ENCODE data around the gene H2AZ2.
"Not testable (repeated sequence)": the region's sequence is repeated elsewhere in the genome, so short reads cannot be mapped to it uniquely, and the experiment has no call there.

H2AZ2 gene

GRCh38 chr7:44871918-44872317 lies 24.0 kb upstream of the H2AZ2 start:
- DNase-seq (ENCODE audit: extremely low read depth in 1 of 2, low read depth in 1 of 2): not testable (repeated sequence)

DNA sequence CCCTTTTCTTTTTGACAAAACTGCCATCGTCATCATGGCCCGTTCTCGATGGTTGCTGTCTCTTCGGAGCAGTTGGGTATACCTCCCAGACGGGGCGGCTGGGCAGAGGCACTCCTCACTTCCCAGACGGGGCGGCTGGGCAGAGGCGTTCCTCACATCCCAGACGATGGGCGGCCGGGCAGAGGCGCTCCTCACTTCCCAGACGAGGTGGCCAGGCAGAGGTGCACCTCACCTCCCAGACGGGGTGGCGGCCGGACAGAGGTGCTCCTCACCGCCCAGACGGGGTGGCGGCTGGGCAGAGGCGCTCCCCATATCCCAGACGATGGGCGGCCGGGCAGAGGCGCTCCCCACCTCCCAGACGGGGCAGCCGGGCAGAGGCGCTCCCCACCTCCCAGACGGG lies 22.9 kb upstream of the H2AZ2 start:
- not testable (repeated sequence) for DNase-seq (ENCODE audit: extremely low read depth in 1 of 2, low read depth in 1 of 2)

DNA sequence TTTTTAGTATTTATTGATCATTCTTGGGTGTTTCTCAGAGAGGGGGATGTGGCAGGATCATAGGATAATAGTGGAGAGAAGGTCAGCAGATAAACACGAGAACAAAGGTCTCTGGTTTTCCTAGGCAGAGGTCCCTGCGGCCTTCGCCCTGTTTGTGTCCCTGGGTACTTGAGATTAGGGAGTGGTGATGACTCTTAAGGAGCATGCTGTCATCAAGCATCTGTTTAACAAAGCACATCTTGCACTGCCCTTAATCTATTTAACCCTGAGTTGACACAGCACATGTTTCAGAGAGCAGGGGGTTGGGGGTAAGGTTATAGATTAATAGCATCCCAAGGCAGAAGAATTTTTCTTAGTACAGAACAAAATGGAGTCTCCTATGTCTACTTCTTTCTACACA lies 22.4 kb upstream of the H2AZ2 start:
- DNase-seq (ENCODE audit: extremely low read depth in 1 of 2, low read depth in 1 of 2): not testable (repeated sequence)

DNA sequence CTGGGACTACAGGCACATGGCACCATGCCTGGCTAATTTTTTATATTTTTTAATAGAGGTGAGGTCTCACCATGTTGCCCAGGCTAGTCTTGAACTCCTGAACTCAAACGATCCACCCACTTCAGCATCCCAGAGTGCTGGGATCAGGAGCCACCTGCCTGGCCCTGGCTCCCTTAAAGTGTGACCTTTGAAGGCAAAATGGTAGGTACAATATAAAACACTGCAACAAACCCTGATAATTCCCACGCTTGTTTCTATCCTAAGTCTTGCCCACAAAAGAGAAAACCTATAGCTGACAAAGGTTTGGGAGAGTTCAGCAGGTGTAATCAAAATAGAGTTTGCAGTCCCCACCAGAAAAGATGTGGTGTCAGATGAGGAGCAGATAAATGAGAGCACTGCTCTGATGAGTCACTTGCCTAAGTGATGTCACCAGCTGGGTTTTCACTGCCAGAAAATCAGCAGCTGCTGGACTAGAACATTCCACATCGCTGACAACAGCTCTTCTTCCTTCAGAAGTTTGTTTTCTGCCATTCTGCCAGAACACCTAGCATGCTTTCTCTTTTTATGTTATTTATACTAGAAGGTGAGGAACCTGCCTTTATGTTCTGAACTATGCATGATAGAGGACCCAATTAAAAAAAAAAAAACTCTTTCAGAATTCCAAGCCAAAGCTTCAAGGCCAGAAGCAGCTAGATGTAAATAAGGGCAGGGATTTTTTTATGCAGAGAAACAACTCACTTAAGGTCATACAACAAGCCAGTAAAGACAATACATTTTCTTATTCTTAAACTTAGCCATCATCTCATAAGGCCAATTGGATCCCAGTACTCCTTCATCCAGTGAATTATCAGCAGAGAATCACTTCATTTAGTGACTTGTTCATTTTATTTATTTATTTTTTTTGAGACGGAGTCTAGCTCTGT lies 19.4 kb upstream of the H2AZ2 start:
- DNase-seq (ENCODE audit: extremely low read depth in 1 of 2, low read depth in 1 of 2): peak in 1 of 2 donors; percentile 25

GRCh38 chr7:44861949-44862348 lies 14.1 kb upstream of the H2AZ2 start:
- not testable (repeated sequence) for DNase-seq (ENCODE audit: extremely low read depth in 1 of 2, low read depth in 1 of 2)

- no peak for DNase-seq (ENCODE audit: extremely low read depth in 1 of 2, low read depth in 1 of 2)
These were observed 10.3 kb upstream of the H2AZ2 start for GRCh38 chr7:44858161-44858560.

GRCh38 chr7:44854644-44855364 lies 6.9 kb upstream of the H2AZ2 start:
- DNase-seq (ENCODE audit: extremely low read depth in 1 of 2, low read depth in 1 of 2): no peak

DNA sequence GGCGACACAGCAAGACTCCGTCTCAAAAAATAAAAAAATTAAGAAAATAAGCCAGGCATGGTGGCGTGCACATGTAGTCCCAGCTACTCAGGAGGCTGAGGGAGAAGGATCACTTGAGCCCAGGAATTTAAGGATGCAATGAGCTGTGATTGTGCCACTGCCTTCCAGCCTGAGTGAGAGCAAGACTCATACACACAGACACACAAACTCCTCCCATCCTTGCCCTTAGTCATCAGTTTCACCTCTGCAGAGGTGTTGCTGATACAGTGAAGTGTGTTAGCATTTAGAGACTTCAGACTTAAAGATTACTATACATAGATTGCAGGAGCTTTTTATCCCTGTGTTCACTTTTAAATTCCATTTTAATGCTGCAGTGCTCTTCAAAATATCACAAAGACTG lies 5.5 kb upstream of the H2AZ2 start:
- DNase-seq (ENCODE audit: extremely low read depth in 1 of 2, low read depth in 1 of 2): peak in 1 of 2 donors; percentile 20

GRCh38 chr7:44852590-44852989 lies 4.7 kb upstream of the H2AZ2 start:
- no peak for DNase-seq (ENCODE audit: extremely low read depth in 1 of 2, low read depth in 1 of 2)

GRCh38 chr7:44849885-44850544 lies 2.1 kb upstream of the H2AZ2 start:
- DNase-seq (ENCODE audit: extremely low read depth in 1 of 2, low read depth in 1 of 2): no peak

DNA sequence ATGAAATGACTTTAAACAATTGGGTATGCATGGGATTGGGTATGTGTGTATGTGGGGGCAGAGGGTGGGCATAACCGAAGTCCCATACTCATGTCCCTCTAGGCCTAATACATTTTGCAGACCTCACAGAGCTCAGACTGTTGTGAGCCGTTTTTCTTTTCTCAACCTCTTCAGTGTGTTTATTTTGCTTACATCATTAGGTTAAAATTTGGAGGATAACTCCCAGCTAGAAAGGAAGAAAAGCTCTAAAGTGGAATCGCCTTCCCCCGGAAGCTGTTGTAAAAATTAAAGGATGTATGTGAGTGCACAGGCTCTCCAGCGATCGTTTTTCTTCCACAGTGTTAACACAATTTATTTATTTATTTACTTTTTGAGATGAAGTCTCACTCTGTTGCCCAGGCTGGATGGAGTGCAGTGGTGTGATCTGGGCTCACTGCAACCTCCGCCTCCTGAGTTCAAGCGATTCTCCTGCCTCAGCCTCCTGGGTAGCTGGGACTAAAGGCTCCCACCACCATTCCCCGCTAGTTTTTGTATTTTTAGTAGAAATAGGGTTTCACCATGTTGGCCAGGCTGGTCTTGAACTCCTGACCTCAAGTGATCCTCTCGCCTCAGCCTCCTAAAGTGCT lies 1.5 kb upstream of the H2AZ2 start:
- no peak for DNase-seq (ENCODE audit: extremely low read depth in 1 of 2, low read depth in 1 of 2)

DNA sequence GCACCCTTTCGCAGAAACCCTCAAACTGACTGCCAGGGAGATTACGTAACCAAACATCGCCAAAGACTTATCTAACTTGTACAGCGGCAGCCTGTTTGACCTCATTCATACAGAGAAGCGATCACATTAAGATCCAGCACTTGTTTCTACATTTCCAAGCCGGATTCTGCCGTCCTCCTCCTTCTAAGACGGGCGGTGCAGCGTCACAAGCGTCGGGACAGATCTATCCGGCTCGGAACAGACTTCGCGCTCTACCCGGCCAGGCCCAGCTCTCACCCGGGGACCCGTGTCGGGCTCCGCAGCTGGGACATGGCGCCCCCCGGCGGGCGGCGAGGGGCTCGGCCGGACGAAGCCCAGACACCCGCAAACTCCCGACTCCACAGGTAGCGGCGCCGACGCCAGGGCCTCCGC lies 373 bp downstream of the H2AZ2 start:
- peak; percentile 65 to 67 for DNase-seq (ENCODE audit: extremely low read depth in 1 of 2, low read depth in 1 of 2)

DNA sequence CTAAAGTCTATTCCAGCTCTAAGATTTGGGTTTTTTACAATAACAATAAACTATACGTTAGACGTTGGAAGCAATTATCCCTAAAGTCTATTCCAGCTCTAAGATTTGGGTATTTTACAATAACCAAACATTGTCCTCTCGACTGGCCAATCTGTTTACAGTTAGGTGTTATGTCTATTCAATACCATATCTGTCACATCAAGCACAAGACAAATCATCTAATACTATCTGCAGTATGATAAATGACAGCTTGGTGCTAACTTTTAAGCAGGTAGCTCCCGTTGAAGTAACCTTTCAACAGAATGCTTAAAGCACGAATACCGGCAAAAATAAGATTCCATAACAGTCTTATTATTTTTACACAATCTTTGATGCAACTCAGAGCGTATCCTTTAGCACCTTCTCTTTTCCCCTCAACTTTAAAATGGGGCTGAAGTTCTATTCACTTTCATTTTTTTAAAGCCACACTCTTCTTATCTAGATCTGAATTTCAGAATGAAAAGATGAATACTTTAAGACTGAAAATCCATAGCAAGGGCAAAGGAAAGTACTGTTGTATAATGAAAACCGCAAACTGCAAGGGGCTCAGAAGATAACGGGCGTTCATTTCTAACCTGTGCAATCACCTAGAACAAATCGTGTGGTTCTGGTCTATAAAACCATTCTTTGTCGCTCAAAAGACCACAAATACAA lies 925 bp downstream of the H2AZ2 start:
- DNase-seq (ENCODE audit: extremely low read depth in 1 of 2, low read depth in 1 of 2): no peak

GRCh38 chr7:44846390-44846789 lies 1.5 kb downstream of the H2AZ2 start:
- DNase-seq (ENCODE audit: extremely low read depth in 1 of 2, low read depth in 1 of 2): not testable (repeated sequence)

DNA sequence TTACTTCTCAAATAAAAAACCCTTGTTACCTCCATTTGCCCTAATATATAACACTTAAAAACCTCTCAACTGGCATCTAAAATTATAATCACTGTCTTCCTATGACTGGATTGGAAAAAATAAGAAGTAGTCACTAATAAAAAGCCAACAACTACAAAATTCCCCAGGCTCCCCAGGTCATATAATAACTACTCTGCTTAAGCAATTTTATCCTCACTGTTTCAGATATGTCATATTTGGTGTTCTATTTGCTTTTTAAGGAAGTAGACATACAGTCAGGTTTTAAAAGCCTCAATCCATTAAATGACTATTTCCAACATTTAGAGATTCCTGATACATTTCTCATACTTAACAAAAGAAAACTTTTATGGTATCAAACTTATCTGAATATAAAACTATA lies 2.4 kb downstream of the H2AZ2 start:
- DNase-seq (ENCODE audit: extremely low read depth in 1 of 2, low read depth in 1 of 2): no peak

DNA sequence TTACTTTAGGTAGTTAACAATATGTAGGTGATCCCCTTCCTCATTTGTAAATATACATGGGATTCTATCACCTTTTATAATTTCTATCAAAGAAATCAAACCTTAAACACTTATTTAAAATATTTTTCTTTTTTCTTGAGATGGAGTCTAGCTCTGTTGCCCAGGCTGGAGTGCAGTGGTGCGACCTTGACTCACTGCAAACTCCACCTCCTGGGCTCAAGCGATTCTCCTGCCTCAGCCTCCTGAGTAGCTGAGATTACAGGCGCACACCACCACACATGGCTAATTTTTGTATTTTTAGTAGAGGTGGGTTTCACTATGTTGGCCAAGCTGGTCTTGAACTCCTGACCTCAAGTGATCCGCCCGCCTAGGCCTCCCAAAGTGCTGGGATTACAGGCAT lies 4.4 kb downstream of the H2AZ2 start:
- DNase-seq (ENCODE audit: extremely low read depth in 1 of 2, low read depth in 1 of 2): not testable (repeated sequence)

DNA sequence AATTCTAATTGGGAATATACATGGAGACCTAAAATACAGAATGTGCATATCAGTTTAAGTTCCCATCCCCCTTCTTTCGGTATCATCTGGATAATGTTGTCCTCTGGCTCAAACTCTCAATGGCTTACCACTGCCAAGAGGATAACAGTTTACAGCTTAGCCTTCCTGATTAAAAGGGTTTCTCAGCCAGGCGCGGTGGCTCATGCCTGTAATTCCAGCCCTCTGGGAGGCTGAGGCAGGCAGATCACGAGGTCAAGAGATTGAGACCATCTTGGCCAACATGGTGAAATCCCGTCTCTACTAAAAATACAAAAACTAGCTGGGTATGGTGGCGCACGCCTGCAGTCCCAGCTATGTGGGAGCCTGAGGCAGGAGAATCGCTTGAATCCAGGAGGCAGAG lies 5.2 kb downstream of the H2AZ2 start:
- not testable (repeated sequence) for DNase-seq (ENCODE audit: extremely low read depth in 1 of 2, low read depth in 1 of 2)

GRCh38 chr7:44838751-44839150 lies 9.1 kb downstream of the H2AZ2 start:
- DNase-seq (ENCODE audit: extremely low read depth in 1 of 2, low read depth in 1 of 2): no peak

DNA sequence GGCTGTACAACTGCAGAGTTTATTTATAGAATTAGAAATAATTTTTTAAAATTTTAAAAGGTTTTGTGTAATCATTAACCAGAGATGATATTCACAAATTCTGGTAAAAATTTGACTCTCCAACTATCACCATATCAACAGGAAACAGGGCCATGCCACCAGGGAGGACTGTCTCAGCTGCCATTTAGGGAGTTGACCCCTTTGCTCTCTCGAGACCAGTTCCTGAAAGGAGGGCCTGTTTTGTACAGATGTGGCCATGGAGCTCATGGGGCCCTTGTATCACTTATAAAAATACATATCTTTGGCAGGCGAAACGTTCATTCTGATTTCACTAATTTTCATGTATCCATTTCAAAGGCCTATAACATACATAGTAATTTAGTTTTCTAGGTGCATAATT lies 20.3 kb downstream of the H2AZ2 start:
- no peak for DNase-seq (ENCODE audit: extremely low read depth in 1 of 2, low read depth in 1 of 2)

- no peak for DNase-seq (ENCODE audit: extremely low read depth in 1 of 2, low read depth in 1 of 2)
These were observed 22.9 kb downstream of the H2AZ2 start for GRCh38 chr7:44824894-44825526.

Data from stimulated activated CD8-positive, alpha-beta memory T cell treated with anti-CD3 and anti-CD28 coated beads, Interleukin-7, amount 100 ng/mL, for 48 hours (primary cell).